Measurements from ENCODE around the gene CHPF2.

The CHPF2 gene

GRCh38 chr7:151194188-151194587 is 38.1 kb upstream of the CHPF2 start:
- no peak overlapping the region for H3K9ac ChIP-seq (ENCODE audit: low read length)
- no peaks in the 10 kb centered on the region for H3K9me3 ChIP-seq (ENCODE audit: low read length)
- H3K4me3 ChIP-seq (ENCODE audit: low read depth in 1 of 2, low read length in 2 of 2), result no peak overlapping the region
- no peak overlapping the region for H3K27ac ChIP-seq (ENCODE audit: low read depth, low read length)
- H3K4me1 ChIP-seq (ENCODE audit: insufficient read depth, low read length), result no peaks in the 10 kb centered on the region
- H3K36me3 ChIP-seq (ENCODE audit: insufficient read depth, low read length), result no peaks in the 10 kb centered on the region
- H3K27me3 ChIP-seq (ENCODE audit: control insufficient read depth in 1 of 2, insufficient read depth in 2 of 2, low read length in 2 of 2), result peaks cover 0 to 11% of the 10 kb centered on the region in 2 donors

- peaks cover 4% of the 10 kb centered on the region for H3K4me1 ChIP-seq (ENCODE audit: insufficient read depth, low read length)
- H3K27me3 ChIP-seq (ENCODE audit: control insufficient read depth in 1 of 2, insufficient read depth in 2 of 2, low read length in 2 of 2), result peaks cover 0 to 11% of the 10 kb centered on the region in 2 donors
- H3K4me3 ChIP-seq (ENCODE audit: low read depth in 1 of 2, low read length in 2 of 2), result no peak overlapping the region
- H3K36me3 ChIP-seq (ENCODE audit: insufficient read depth, low read length), result no peaks in the 10 kb centered on the region
- H3K9me3 ChIP-seq (ENCODE audit: low read length), result no peaks in the 10 kb centered on the region
- H3K27ac ChIP-seq (ENCODE audit: low read depth, low read length), result no peak overlapping the region
- no peak overlapping the region for H3K9ac ChIP-seq (ENCODE audit: low read length)
Observed at GRCh38 chr7:151195616-151196450, 36.5 kb upstream of the CHPF2 start.

GRCh38 chr7:151197932-151198331 is 34.4 kb upstream of the CHPF2 start:
- Histone ChIP-seq H3K9me3 (ENCODE audit: low read length) (no peaks in the 10 kb centered on the region), H3K4me1 (ENCODE audit: insufficient read depth, low read length) (peaks cover 4% of the 10 kb centered on the region), H3K27me3 (ENCODE audit: control insufficient read depth in 1 of 2, insufficient read depth in 2 of 2, low read length in 2 of 2) (peaks cover 0 to 10% of the 10 kb centered on the region in 2 donors), H3K4me3 (ENCODE audit: low read depth in 1 of 2, low read length in 2 of 2) (no peak overlapping the region), H3K27ac (ENCODE audit: low read depth, low read length) (no peak overlapping the region), H3K9ac (ENCODE audit: low read length) (no peak overlapping the region), H3K36me3 (ENCODE audit: insufficient read depth, low read length) (no peaks in the 10 kb centered on the region)

DNA sequence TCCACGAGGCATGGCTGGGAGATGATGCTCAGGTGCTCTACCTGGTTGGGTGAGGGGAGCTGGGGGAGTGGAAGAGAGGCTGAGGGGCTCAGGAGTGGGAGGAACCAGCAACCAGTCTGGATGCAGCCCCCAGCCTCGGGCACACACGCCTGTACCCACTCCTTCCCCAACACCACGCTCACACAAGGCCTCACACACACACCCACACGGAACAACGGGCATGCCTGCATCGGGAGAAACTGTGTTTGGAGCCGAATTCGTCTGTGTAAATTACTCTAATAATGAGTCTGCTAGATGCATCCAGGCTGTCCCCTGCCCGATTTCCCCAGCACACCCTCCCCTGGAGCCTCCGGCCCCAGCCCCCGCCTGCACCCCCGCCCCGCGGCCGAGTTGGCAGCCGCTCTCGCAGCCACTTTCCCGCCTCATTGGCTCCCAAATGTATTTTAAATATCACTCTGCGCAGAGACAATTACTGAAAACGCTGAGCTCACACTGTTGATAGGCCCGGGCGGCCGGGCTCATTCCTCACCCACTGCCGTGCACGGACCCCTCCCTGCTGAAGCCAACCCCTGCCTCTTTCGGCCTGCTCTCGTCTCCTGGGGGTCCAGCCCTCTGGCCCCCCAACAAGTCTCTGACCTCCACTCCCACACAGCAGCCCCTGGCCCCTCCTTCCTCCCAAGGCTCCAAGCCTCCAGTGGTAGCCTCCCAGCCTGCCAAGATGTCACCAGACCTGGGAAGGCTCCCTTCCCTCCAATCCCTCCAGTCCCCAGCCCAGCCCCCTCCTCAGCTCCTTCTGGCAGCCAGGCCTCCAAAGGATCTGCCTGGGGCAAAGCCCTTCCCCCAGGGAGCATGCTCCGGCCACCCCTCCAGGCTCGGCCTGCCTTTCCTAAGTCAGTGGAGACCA is 33.1 kb upstream of the CHPF2 start:
- Histone ChIP-seq H3K4me3 (ENCODE audit: low read depth in 1 of 2, low read length in 2 of 2) (no peak overlapping the region), H3K9ac (ENCODE audit: low read length) (no peak overlapping the region), H3K9me3 (ENCODE audit: low read length) (no peaks in the 10 kb centered on the region), H3K4me1 (ENCODE audit: insufficient read depth, low read length) (peaks cover 4% of the 10 kb centered on the region), H3K27me3 (ENCODE audit: control insufficient read depth in 1 of 2, insufficient read depth in 2 of 2, low read length in 2 of 2) (peaks cover 0 to 13% of the 10 kb centered on the region in 2 donors), H3K27ac (ENCODE audit: low read depth, low read length) (no peak overlapping the region), H3K36me3 (ENCODE audit: insufficient read depth, low read length) (no peaks in the 10 kb centered on the region)

DNA sequence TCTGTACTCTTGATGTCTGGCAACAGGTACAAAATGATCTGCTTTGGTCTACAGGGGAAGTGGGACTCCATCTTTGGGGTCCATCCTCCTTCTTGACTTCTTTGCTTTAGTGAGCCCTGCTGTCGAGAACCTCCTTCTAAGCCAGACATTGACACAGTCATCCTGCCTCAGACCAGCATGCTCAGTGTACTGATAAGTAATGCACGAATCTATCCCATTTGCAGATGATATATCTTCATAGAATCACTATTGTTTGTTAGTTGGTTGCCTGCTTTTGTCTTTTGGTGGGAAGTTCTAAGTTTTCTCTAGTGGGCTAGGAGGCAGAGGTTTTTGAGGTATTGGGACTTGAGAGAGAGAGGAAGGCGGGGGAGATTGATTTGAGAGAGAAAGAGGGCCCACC is 30.9 kb upstream of the CHPF2 start:
- Histone ChIP-seq H3K27ac (ENCODE audit: low read depth, low read length) (no peak overlapping the region), H3K9ac (ENCODE audit: low read length) (no peak overlapping the region), H3K4me3 (ENCODE audit: low read depth in 1 of 2, low read length in 2 of 2) (no peak overlapping the region), H3K36me3 (ENCODE audit: insufficient read depth, low read length) (no peaks in the 10 kb centered on the region), H3K4me1 (ENCODE audit: insufficient read depth, low read length) (peaks cover 4% of the 10 kb centered on the region), H3K27me3 (ENCODE audit: control insufficient read depth in 1 of 2, insufficient read depth in 2 of 2, low read length in 2 of 2) (peaks cover 0 to 19% of the 10 kb centered on the region in 2 donors), H3K9me3 (ENCODE audit: low read length) (no peaks in the 10 kb centered on the region)

- no peak overlapping the region for H3K4me3 ChIP-seq (ENCODE audit: low read depth in 1 of 2, low read length in 2 of 2)
- no peaks in the 10 kb centered on the region for H3K9me3 ChIP-seq (ENCODE audit: low read length)
- H3K27ac ChIP-seq (ENCODE audit: low read depth, low read length), result no peak overlapping the region
- H3K36me3 ChIP-seq (ENCODE audit: insufficient read depth, low read length), result no peaks in the 10 kb centered on the region
- H3K27me3 ChIP-seq (ENCODE audit: control insufficient read depth in 1 of 2, insufficient read depth in 2 of 2, low read length in 2 of 2), result peaks cover 0 to 19% of the 10 kb centered on the region in 2 donors
- no peak overlapping the region for H3K9ac ChIP-seq (ENCODE audit: low read length)
- peaks cover 4% of the 10 kb centered on the region for H3K4me1 ChIP-seq (ENCODE audit: insufficient read depth, low read length)
Observed at GRCh38 chr7:151201751-151202150, 30.5 kb upstream of the CHPF2 start.

DNA sequence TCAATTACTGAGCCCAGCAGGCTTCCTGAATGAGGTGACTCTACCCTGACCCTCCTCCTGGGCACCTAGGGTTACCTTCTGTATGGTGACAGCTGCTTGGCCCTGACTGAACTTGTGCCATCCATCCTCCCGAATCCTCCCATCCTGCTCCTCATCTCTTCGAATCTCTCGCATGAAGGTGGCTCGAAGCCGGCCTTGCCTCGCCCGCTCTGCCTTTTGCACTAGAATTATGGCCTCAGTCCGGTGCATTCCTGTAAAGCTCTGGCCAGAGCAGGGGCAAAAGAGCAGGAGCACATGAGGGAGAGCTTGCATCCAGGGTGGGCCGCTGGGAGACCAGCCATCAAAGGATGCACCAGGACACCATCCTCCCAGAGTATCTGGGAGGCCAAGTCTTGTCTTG is 29.4 kb upstream of the CHPF2 start:
- H3K9ac ChIP-seq (ENCODE audit: low read length), result no peak overlapping the region
- no peak overlapping the region for H3K27ac ChIP-seq (ENCODE audit: low read depth, low read length)
- peaks cover 4% of the 10 kb centered on the region for H3K4me1 ChIP-seq (ENCODE audit: insufficient read depth, low read length)
- H3K9me3 ChIP-seq (ENCODE audit: low read length), result no peaks in the 10 kb centered on the region
- no peaks in the 10 kb centered on the region for H3K36me3 ChIP-seq (ENCODE audit: insufficient read depth, low read length)
- H3K4me3 ChIP-seq (ENCODE audit: low read depth in 1 of 2, low read length in 2 of 2), result no peak overlapping the region
- H3K27me3 ChIP-seq (ENCODE audit: control insufficient read depth in 1 of 2, insufficient read depth in 2 of 2, low read length in 2 of 2), result peaks cover 0 to 19% of the 10 kb centered on the region in 2 donors

DNA sequence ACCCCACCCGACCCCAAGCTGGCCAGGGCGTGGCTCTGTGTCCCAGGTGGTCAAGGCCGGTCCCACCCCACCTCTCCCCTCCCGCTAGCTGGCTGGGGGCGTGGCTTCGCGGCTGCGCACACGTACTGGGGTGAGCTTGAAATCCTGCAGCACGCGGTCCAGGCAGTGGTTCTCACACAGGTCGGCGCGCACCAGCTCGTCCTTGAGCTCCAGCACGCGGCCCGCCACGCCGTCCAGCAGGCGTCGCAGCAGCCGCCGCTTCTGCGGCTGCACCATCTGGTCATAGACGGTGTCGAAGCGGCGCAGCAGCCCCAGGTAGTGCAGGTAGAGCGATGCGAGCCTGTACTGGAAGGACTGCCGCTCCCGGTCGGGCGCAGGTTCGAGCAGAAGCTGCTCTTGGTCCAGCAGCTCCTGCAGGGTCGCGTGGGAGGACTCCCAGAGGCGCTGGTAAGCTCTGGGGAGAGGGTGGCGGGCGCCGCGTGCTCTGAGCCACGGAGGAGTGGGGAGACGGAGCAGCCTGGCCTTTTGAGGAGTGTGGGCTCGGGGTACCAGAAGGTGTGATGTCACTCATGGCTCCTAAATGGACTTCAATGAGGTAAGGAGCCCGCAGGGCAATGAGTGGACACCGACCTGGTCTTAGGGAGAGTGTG is 27.8 kb upstream of the CHPF2 start:
- peaks cover 2% of the 10 kb centered on the region for H3K4me1 ChIP-seq (ENCODE audit: insufficient read depth, low read length)
- no peaks in the 10 kb centered on the region for H3K9me3 ChIP-seq (ENCODE audit: low read length)
- H3K4me3 ChIP-seq (ENCODE audit: low read depth in 1 of 2, low read length in 2 of 2), result no peak overlapping the region
- no peak overlapping the region for H3K9ac ChIP-seq (ENCODE audit: low read length)
- H3K27me3 ChIP-seq (ENCODE audit: control insufficient read depth in 1 of 2, insufficient read depth in 2 of 2, low read length in 2 of 2), result peaks cover 0 to 19% of the 10 kb centered on the region in 2 donors
- H3K27ac ChIP-seq (ENCODE audit: low read depth, low read length), result no peak overlapping the region
- no peaks in the 10 kb centered on the region for H3K36me3 ChIP-seq (ENCODE audit: insufficient read depth, low read length)

DNA sequence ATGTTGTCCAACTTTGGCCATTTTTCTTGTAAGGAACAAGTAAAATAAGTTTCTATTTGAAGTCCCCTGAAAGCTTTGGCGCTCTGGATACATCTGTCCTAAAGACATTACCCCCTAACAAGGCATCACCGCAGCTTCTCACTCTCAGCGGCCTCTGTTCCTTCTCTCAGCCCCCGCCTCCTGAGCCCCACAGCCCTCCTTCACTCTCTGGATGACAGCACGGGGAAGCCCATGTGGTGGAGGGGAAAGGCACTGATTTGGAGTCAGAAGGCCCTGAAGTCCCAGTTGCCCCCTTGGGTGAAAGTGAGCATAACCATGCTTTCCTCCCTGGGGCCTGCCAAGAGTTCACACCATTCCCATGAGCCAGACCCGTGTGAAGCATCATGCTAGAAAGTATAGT is 26.6 kb upstream of the CHPF2 start:
- peaks cover 0 to 19% of the 10 kb centered on the region in 2 donors for H3K27me3 ChIP-seq (ENCODE audit: control insufficient read depth in 1 of 2, insufficient read depth in 2 of 2, low read length in 2 of 2)
- H3K36me3 ChIP-seq (ENCODE audit: insufficient read depth, low read length), result no peaks in the 10 kb centered on the region
- no peaks in the 10 kb centered on the region for H3K9me3 ChIP-seq (ENCODE audit: low read length)
- no peaks in the 10 kb centered on the region for H3K4me1 ChIP-seq (ENCODE audit: insufficient read depth, low read length)
- no peak overlapping the region for H3K9ac ChIP-seq (ENCODE audit: low read length)
- H3K27ac ChIP-seq (ENCODE audit: low read depth, low read length), result no peak overlapping the region
- no peak overlapping the region for H3K4me3 ChIP-seq (ENCODE audit: low read depth in 1 of 2, low read length in 2 of 2)

GRCh38 chr7:151206914-151207313 is 25.4 kb upstream of the CHPF2 start:
- no peak overlapping the region for H3K9ac ChIP-seq (ENCODE audit: low read length)
- no peaks in the 10 kb centered on the region for H3K9me3 ChIP-seq (ENCODE audit: low read length)
- H3K4me3 ChIP-seq (ENCODE audit: low read depth in 1 of 2, low read length in 2 of 2), result no peak overlapping the region
- H3K27me3 ChIP-seq (ENCODE audit: control insufficient read depth in 1 of 2, insufficient read depth in 2 of 2, low read length in 2 of 2), result peaks cover 0 to 19% of the 10 kb centered on the region in 2 donors
- no peak overlapping the region for H3K27ac ChIP-seq (ENCODE audit: low read depth, low read length)
- no peaks in the 10 kb centered on the region for H3K36me3 ChIP-seq (ENCODE audit: insufficient read depth, low read length)
- no peaks in the 10 kb centered on the region for H3K4me1 ChIP-seq (ENCODE audit: insufficient read depth, low read length)

GRCh38 chr7:151207315-151207714 is 25.0 kb upstream of the CHPF2 start:
- no peak overlapping the region for H3K27ac ChIP-seq (ENCODE audit: low read depth, low read length)
- H3K9me3 ChIP-seq (ENCODE audit: low read length), result no peaks in the 10 kb centered on the region
- H3K36me3 ChIP-seq (ENCODE audit: insufficient read depth, low read length), result peaks cover under 1% of the 10 kb centered on the region
- no peak overlapping the region for H3K9ac ChIP-seq (ENCODE audit: low read length)
- peaks cover 0 to 19% of the 10 kb centered on the region in 2 donors for H3K27me3 ChIP-seq (ENCODE audit: control insufficient read depth in 1 of 2, insufficient read depth in 2 of 2, low read length in 2 of 2)
- H3K4me1 ChIP-seq (ENCODE audit: insufficient read depth, low read length), result no peaks in the 10 kb centered on the region
- H3K4me3 ChIP-seq (ENCODE audit: low read depth in 1 of 2, low read length in 2 of 2), result no peak overlapping the region

Data from muscle layer of colon (tissue), 2 donors.